ENCODE data around the gene ALG14. TPM values are rescaled to one million over a fixed set of nuclear protein-coding genes. Genes with fewer than 3 reads are reported as not detected.

Gene ALG14
- total RNA-seq, 1 donor from 2014 or later: 0.92 TPM

GRCh38 chr1:95010158-95010557, 62.6 kb downstream of the ALG14 start:
- no peak overlapping the region for H3K4me3 ChIP-seq (ENCODE audit: low read depth, low read length)

GRCh38 chr1:95007687-95008086, 65.1 kb downstream of the ALG14 start:
- Histone ChIP-seq H3K4me3 (ENCODE audit: low read depth, low read length) (no peak overlapping the region), H3K27me3 (ENCODE audit: control insufficient read depth, insufficient read depth, low read length) (no peaks in the 10 kb centered on the region), H3K36me3 (ENCODE audit: control insufficient read depth, insufficient read depth, low read length) (no peaks in the 10 kb centered on the region)
- no peak for DNase-seq (ENCODE audit: low read depth)
- TF ChIP-seq CTCF (IDR thresholded peaks at IDR 0.05; ENCODE audit: insufficient read depth, low read length, poor library complexity, severe bottlenecking): no peak

More at GRCh38 chr1:95010158-95010557, 62.6 kb downstream of the ALG14 start:
- H3K27me3 ChIP-seq (ENCODE audit: control insufficient read depth, insufficient read depth, low read length): no peaks in the 10 kb centered on the region
- DNase-seq (ENCODE audit: low read depth): no peak
- no peak for TF ChIP-seq CTCF (IDR thresholded peaks at IDR 0.05; ENCODE audit: insufficient read depth, low read length, poor library complexity, severe bottlenecking)
- no peaks in the 10 kb centered on the region for H3K36me3 ChIP-seq (ENCODE audit: control insufficient read depth, insufficient read depth, low read length)

GRCh38 chr1:95006681-95007080, 66.1 kb downstream of the ALG14 start:
- TF ChIP-seq CTCF (IDR thresholded peaks at IDR 0.05; ENCODE audit: insufficient read depth, low read length, poor library complexity, severe bottlenecking): no peak
- Histone ChIP-seq H3K27me3 (ENCODE audit: control insufficient read depth, insufficient read depth, low read length) (no peaks in the 10 kb centered on the region), H3K4me3 (ENCODE audit: low read depth, low read length) (no peak overlapping the region), H3K36me3 (ENCODE audit: control insufficient read depth, insufficient read depth, low read length) (no peaks in the 10 kb centered on the region)
- DNase-seq (ENCODE audit: low read depth): no peak

- no peaks in the 10 kb centered on the region for H3K27me3 ChIP-seq (ENCODE audit: control insufficient read depth, insufficient read depth, low read length)
- no peak for DNase-seq (ENCODE audit: low read depth)
- H3K4me3 ChIP-seq (ENCODE audit: low read depth, low read length): no peak overlapping the region
- TF ChIP-seq CTCF (IDR thresholded peaks at IDR 0.05; ENCODE audit: insufficient read depth, low read length, poor library complexity, severe bottlenecking): no peak
- no peaks in the 10 kb centered on the region for H3K36me3 ChIP-seq (ENCODE audit: control insufficient read depth, insufficient read depth, low read length)
These were observed 67.2 kb downstream of the ALG14 start for GRCh38 chr1:95005584-95005983.

GRCh38 chr1:95004013-95004412, 68.7 kb downstream of the ALG14 start:
- TF ChIP-seq CTCF (IDR thresholded peaks at IDR 0.05; ENCODE audit: insufficient read depth, low read length, poor library complexity, severe bottlenecking): no peak
- Histone ChIP-seq H3K36me3 (ENCODE audit: control insufficient read depth, insufficient read depth, low read length) (no peaks in the 10 kb centered on the region), H3K27me3 (ENCODE audit: control insufficient read depth, insufficient read depth, low read length) (no peaks in the 10 kb centered on the region), H3K4me3 (ENCODE audit: low read depth, low read length) (no peak overlapping the region)
- no peak for DNase-seq (ENCODE audit: low read depth)

- Histone ChIP-seq H3K27me3 (ENCODE audit: control insufficient read depth, insufficient read depth, low read length) (no peaks in the 10 kb centered on the region), H3K4me3 (ENCODE audit: low read depth, low read length) (no peak overlapping the region), H3K36me3 (ENCODE audit: control insufficient read depth, insufficient read depth, low read length) (no peaks in the 10 kb centered on the region)
- TF ChIP-seq CTCF (IDR thresholded peaks at IDR 0.05; ENCODE audit: insufficient read depth, low read length, poor library complexity, severe bottlenecking): no peak
- no peak for DNase-seq (ENCODE audit: low read depth)
These were observed 69.4 kb downstream of the ALG14 start for GRCh38 chr1:95003433-95003738.

Measured in kidney epithelial cell (primary cell).